ENCODE measurements around the gene TBC1D16.
"Not testable (repeated sequence)": the region's sequence is repeated elsewhere in the genome, so short reads cannot be mapped to it uniquely, and the experiment has no call there.

Gene TBC1D16

GRCh38 chr17:79913896-79914812, 121.5 kb downstream of the TBC1D16 start:
- DNase-seq (ENCODE audit: low spot score): no peak

- no peak for DNase-seq (ENCODE audit: low spot score)
Measured at GRCh38 chr17:79913451-79913850, 122.2 kb downstream of the TBC1D16 start.

- DNase-seq (ENCODE audit: low spot score): no peak
Measured at GRCh38 chr17:79912552-79913330, 122.9 kb downstream of the TBC1D16 start.

GRCh38 chr17:79911430-79912399, 124.0 kb downstream of the TBC1D16 start:
- no peak for DNase-seq (ENCODE audit: low spot score)

GRCh38 chr17:79910985-79911361, 124.7 kb downstream of the TBC1D16 start:
- DNase-seq (ENCODE audit: low spot score): no peak

GRCh38 chr17:79909121-79909520, 126.6 kb downstream of the TBC1D16 start:
- no peak for DNase-seq (ENCODE audit: low spot score)

- DNase-seq (ENCODE audit: low spot score): peak; percentile 52
Measured at GRCh38 chr17:79907850-79908249, 127.8 kb downstream of the TBC1D16 start.

- DNase-seq (ENCODE audit: low spot score): no peak
Measured at GRCh38 chr17:79907217-79907715, 128.4 kb downstream of the TBC1D16 start.

GRCh38 chr17:79905832-79906231, 129.8 kb downstream of the TBC1D16 start:
- no peak for DNase-seq (ENCODE audit: low spot score)

- DNase-seq (ENCODE audit: low spot score): no peak
Measured at GRCh38 chr17:79904865-79905264, 130.8 kb downstream of the TBC1D16 start.

- DNase-seq (ENCODE audit: low spot score): no peak
Measured at GRCh38 chr17:79902146-79902791, 133.4 kb downstream of the TBC1D16 start.

GRCh38 chr17:79901131-79901530, 134.5 kb downstream of the TBC1D16 start:
- no peak for DNase-seq (ENCODE audit: low spot score)

GRCh38 chr17:79899584-79899983, 136.1 kb downstream of the TBC1D16 start:
- DNase-seq (ENCODE audit: low spot score): no peak

- DNase-seq (ENCODE audit: low spot score): no peak
Measured at GRCh38 chr17:79897243-79898063, 138.2 kb downstream of the TBC1D16 start.

- not testable (repeated sequence) for DNase-seq (ENCODE audit: low spot score)
Measured at GRCh38 chr17:79893457-79893856, 142.2 kb downstream of the TBC1D16 start.

- DNase-seq (ENCODE audit: low spot score): no peak
Measured at GRCh38 chr17:79892457-79893241, 143.0 kb downstream of the TBC1D16 start.

GRCh38 chr17:79891113-79891730, 144.4 kb downstream of the TBC1D16 start:
- DNase-seq (ENCODE audit: low spot score): no peak

GRCh38 chr17:79890706-79891105, 145.0 kb downstream of the TBC1D16 start:
- no peak for DNase-seq (ENCODE audit: low spot score)

Measured in GM03348 (cell line).